Measurements from ENCODE around the gene KRT2. TPM values are rescaled to one million over a fixed set of nuclear protein-coding genes. Genes with fewer than 3 reads are reported as not detected.

The KRT2 gene
- total and polyA plus RNA-seq, 3 experiments from 2014 or later = 0.16 TPM; not detected in 2

GRCh38 chr12:52611080-52611468 is 40.9 kb downstream of the KRT2 start:
- Histone ChIP-seq H3K27me3 (ENCODE audit: insufficient read depth, low read length, poor library complexity, severe bottlenecking) (no peaks in the 10 kb centered on the region), H3K4me3 (ENCODE audit: low read length) (peak overlapping the region; percentile 42), H3K4me1 (ENCODE audit: insufficient read depth, low read length) (peaks cover 98% of the 10 kb centered on the region), H3K27ac (ENCODE audit: low read depth, low read length) (no peak overlapping the region), H3K36me3 (ENCODE audit: insufficient read depth, low read length) (no peaks in the 10 kb centered on the region), H3K9me3 (ENCODE audit: low read length) (no peaks in the 10 kb centered on the region)
- ChIA-PET POLR2A (interaction anchor here (0.7 kb wide), 1 partner anchor 257 kb away, joined by 6 read pairs; no protein-coding TSS in a partner anchor), CTCF (interaction anchor here (1.2 to 2.1 kb wide), 4 partner anchors 25 to 268 kb away, joined by 3 to 7 read pairs (median 4); no protein-coding TSS in a partner anchor)
- Mint-ChIP-seq H3K36me3 (peaks cover 0 to 2% (median 0%) of the 10 kb centered on the region in 3 donors), H3K4me1 (peaks cover 47 to 80% (median 79%) of the 10 kb centered on the region in 3 donors), H3K27me3 (peaks cover 0 to 5% of the 10 kb centered on the region in 2 donors), H3K27ac (peak overlapping the region in 4 of 8 donors; percentile 30 to 70 (median 62)), H3K4me3 (peak overlapping the region in 4 of 7 donors; percentile 5 to 73 (median 61)), H3K9me3 (no peaks in the 10 kb centered on the region)
- DNase-seq = no peak

- ChIA-PET CTCF (interaction anchor here (1.8 kb wide), 1 partner anchor 23 kb away, joined by 6 read pairs; no protein-coding TSS in a partner anchor), POLR2A (no interaction called here)
- Mint-ChIP-seq H3K27me3 (peaks cover 0 to 5% of the 10 kb centered on the region in 2 donors), H3K36me3 (peaks cover 0 to 2% (median under 1%) of the 10 kb centered on the region in 3 donors), H3K9me3 (no peaks in the 10 kb centered on the region), H3K4me1 (peaks cover 41 to 74% (median 72%) of the 10 kb centered on the region in 3 donors), H3K27ac (peak overlapping the region in 4 of 8 donors; percentile 76 to 86 (median 82)), H3K4me3 (peak overlapping the region in 1 of 7 donors; percentile 11)
- Histone ChIP-seq H3K4me3 (ENCODE audit: low read length) (no peak overlapping the region), H3K9me3 (ENCODE audit: low read length) (no peaks in the 10 kb centered on the region), H3K27ac (ENCODE audit: low read depth, low read length) (no peak overlapping the region), H3K4me1 (ENCODE audit: insufficient read depth, low read length) (peaks cover 94% of the 10 kb centered on the region), H3K36me3 (ENCODE audit: insufficient read depth, low read length) (no peaks in the 10 kb centered on the region), H3K27me3 (ENCODE audit: insufficient read depth, low read length, poor library complexity, severe bottlenecking) (no peaks in the 10 kb centered on the region)
- peak in 1 of 5 donors; percentile 33 for DNase-seq
These were observed 43.0 kb downstream of the KRT2 start for GRCh38 chr12:52608826-52609630.

GRCh38 chr12:52608161-52608560 is 43.9 kb downstream of the KRT2 start:
- DNase-seq = no peak
- H3K27me3 Mint-ChIP-seq = peaks cover 2 to 5% of the 10 kb centered on the region in 2 donors
- peak overlapping the region in 1 of 8 donors; percentile 34 for H3K27ac Mint-ChIP-seq

GRCh38 chr12:52607314-52607713 is 44.7 kb downstream of the KRT2 start:
- Histone ChIP-seq H3K4me1 (ENCODE audit: insufficient read depth, low read length) (peaks cover 94% of the 10 kb centered on the region), H3K4me3 (ENCODE audit: low read length) (no peak overlapping the region), H3K27ac (ENCODE audit: low read depth, low read length) (no peak overlapping the region), H3K9me3 (ENCODE audit: low read length) (no peaks in the 10 kb centered on the region), H3K27me3 (ENCODE audit: insufficient read depth, low read length, poor library complexity, severe bottlenecking) (no peaks in the 10 kb centered on the region), H3K36me3 (ENCODE audit: insufficient read depth, low read length) (no peaks in the 10 kb centered on the region)
- Mint-ChIP-seq H3K27me3 (peaks cover 5 to 7% of the 10 kb centered on the region in 2 donors), H3K4me3 (no peak overlapping the region), H3K36me3 (peaks cover 0 to 4% (median 2%) of the 10 kb centered on the region in 3 donors), H3K4me1 (peaks cover 39 to 65% (median 58%) of the 10 kb centered on the region in 3 donors), H3K27ac (peak overlapping the region in 2 of 8 donors; percentile 0 to 11), H3K9me3 (no peaks in the 10 kb centered on the region)
- POLR2A ChIA-PET = no interaction called here
- CTCF ChIA-PET = no interaction called here
- DNase-seq = no peak

More at GRCh38 chr12:52608161-52608560, 43.9 kb downstream of the KRT2 start:
- H3K4me1 Mint-ChIP-seq = peaks cover 42 to 74% (median 66%) of the 10 kb centered on the region in 3 donors
- H3K4me3 Mint-ChIP-seq = no peak overlapping the region
- H3K4me3 ChIP-seq (ENCODE audit: low read length) = no peak overlapping the region
- ChIA-PET CTCF (interaction anchor here (1.8 kb wide), 1 partner anchor 22 kb away, joined by 6 read pairs; no protein-coding TSS in a partner anchor), POLR2A (no interaction called here)
- no peaks in the 10 kb centered on the region for H3K27me3 ChIP-seq (ENCODE audit: insufficient read depth, low read length, poor library complexity, severe bottlenecking)
- peaks cover 0 to 4% (median 2%) of the 10 kb centered on the region in 3 donors for H3K36me3 Mint-ChIP-seq
- no peaks in the 10 kb centered on the region for H3K36me3 ChIP-seq (ENCODE audit: insufficient read depth, low read length)
- no peaks in the 10 kb centered on the region for H3K9me3 Mint-ChIP-seq
- H3K4me1 ChIP-seq (ENCODE audit: insufficient read depth, low read length) = peaks cover 94% of the 10 kb centered on the region
- no peak overlapping the region for H3K27ac ChIP-seq (ENCODE audit: low read depth, low read length)
- no peaks in the 10 kb centered on the region for H3K9me3 ChIP-seq (ENCODE audit: low read length)

GRCh38 chr12:52606581-52607218 is 45.3 kb downstream of the KRT2 start:
- DNase-seq = no peak
- Histone ChIP-seq H3K4me3 (ENCODE audit: low read length) (no peak overlapping the region), H3K27ac (ENCODE audit: low read depth, low read length) (no peak overlapping the region), H3K9me3 (ENCODE audit: low read length) (no peaks in the 10 kb centered on the region), H3K27me3 (ENCODE audit: insufficient read depth, low read length, poor library complexity, severe bottlenecking) (no peaks in the 10 kb centered on the region), H3K4me1 (ENCODE audit: insufficient read depth, low read length) (peaks cover 93% of the 10 kb centered on the region), H3K36me3 (ENCODE audit: insufficient read depth, low read length) (no peaks in the 10 kb centered on the region)
- H3K27me3 Mint-ChIP-seq = peaks cover 10 to 11% of the 10 kb centered on the region in 2 donors
- CTCF ChIA-PET = no interaction called here
- H3K9me3 Mint-ChIP-seq = no peaks in the 10 kb centered on the region
- POLR2A ChIA-PET = no interaction called here
- peaks cover 0 to 4% (median 2%) of the 10 kb centered on the region in 3 donors for H3K36me3 Mint-ChIP-seq
- H3K27ac Mint-ChIP-seq = peak overlapping the region in 1 of 8 donors; percentile 62
- H3K4me3 Mint-ChIP-seq = no peak overlapping the region
- H3K4me1 Mint-ChIP-seq = peaks cover 35 to 60% (median 54%) of the 10 kb centered on the region in 3 donors

- peaks cover 31 to 54% (median 49%) of the 10 kb centered on the region in 3 donors for H3K4me1 Mint-ChIP-seq
- peaks cover 0 to 4% (median 2%) of the 10 kb centered on the region in 3 donors for H3K36me3 Mint-ChIP-seq
- Histone ChIP-seq H3K27me3 (ENCODE audit: insufficient read depth, low read length, poor library complexity, severe bottlenecking) (no peaks in the 10 kb centered on the region), H3K4me3 (ENCODE audit: low read length) (no peak overlapping the region), H3K9me3 (ENCODE audit: low read length) (no peaks in the 10 kb centered on the region), H3K4me1 (ENCODE audit: insufficient read depth, low read length) (peaks cover 89% of the 10 kb centered on the region), H3K36me3 (ENCODE audit: insufficient read depth, low read length) (no peaks in the 10 kb centered on the region), H3K27ac (ENCODE audit: low read depth, low read length) (no peak overlapping the region)
- no peak for DNase-seq
- no peak overlapping the region for H3K27ac Mint-ChIP-seq
- no peaks in the 10 kb centered on the region for H3K9me3 Mint-ChIP-seq
- CTCF ChIA-PET = no interaction called here
- H3K4me3 Mint-ChIP-seq = no peak overlapping the region
- peaks cover 13 to 14% of the 10 kb centered on the region in 2 donors for H3K27me3 Mint-ChIP-seq
- POLR2A ChIA-PET = no interaction called here
These were observed 45.9 kb downstream of the KRT2 start for GRCh38 chr12:52606096-52606495.

GRCh38 chr12:52605542-52605941 is 46.5 kb downstream of the KRT2 start:
- Mint-ChIP-seq H3K4me1 (peaks cover 27 to 48% (median 45%) of the 10 kb centered on the region in 3 donors), H3K27me3 (peaks cover 15 to 16% of the 10 kb centered on the region in 2 donors), H3K36me3 (peaks cover 0 to 4% (median 2%) of the 10 kb centered on the region in 3 donors), H3K27ac (peak overlapping the region in 3 of 8 donors; percentile 6 to 91 (median 67)), H3K9me3 (no peaks in the 10 kb centered on the region), H3K4me3 (no peak overlapping the region)
- Histone ChIP-seq H3K36me3 (ENCODE audit: insufficient read depth, low read length) (no peaks in the 10 kb centered on the region), H3K27me3 (ENCODE audit: insufficient read depth, low read length, poor library complexity, severe bottlenecking) (no peaks in the 10 kb centered on the region), H3K4me1 (ENCODE audit: insufficient read depth, low read length) (peaks cover 84% of the 10 kb centered on the region), H3K9me3 (ENCODE audit: low read length) (no peaks in the 10 kb centered on the region), H3K4me3 (ENCODE audit: low read length) (no peak overlapping the region), H3K27ac (ENCODE audit: low read depth, low read length) (no peak overlapping the region)
- no peak for DNase-seq
- ChIA-PET POLR2A (no interaction called here), CTCF (no interaction called here)
